Breast epithelium (tissue), 4 donors: ENCODE data around the gene FAM237A. TPM values are rescaled to one million over a fixed set of nuclear protein-coding genes. Genes with fewer than 3 reads are reported as not detected.

Source experiments
- DNase-seq, 2 donors: peaks; one replicate each; pipeline ENCODE4 v3.0.0-alpha.2; 2019; ENCODE audit warnings: low spot score in 2 of 2
- H3K27ac ChIP-seq, 2 donors: fragments of 200-600 bp; sonication (generic) in 1 of 2; one replicate each; pipeline ENCODE4 v1.5.1; 2016 to 2019; ENCODE audit warnings: mild to moderate bottlenecking in 1 of 2
- H3K27me3 ChIP-seq, 2 donors: fragments of 200-600 bp; sonication (generic) in 1 of 2; one replicate each; pipeline versions ENCODE4 v1.5.1 to v1.6.0; 2017 to 2019; ENCODE audit warnings: control low read depth in 1 of 2, mild to moderate bottlenecking in 1 of 2
- H3K36me3 ChIP-seq: fragments of 200-600 bp; one replicate; pipeline ENCODE4 v1.5.1; 2019
- H3K4me1 ChIP-seq, 2 donors: fragments of 200-600 bp; sonication (generic); one replicate each; pipeline ENCODE4 v1.5.1; 2016 to 2019; ENCODE audit warnings: control low read depth in 1 of 2
- H3K4me3 ChIP-seq, 3 donors: fragments of 200-600 bp; sonication (generic); 1 replicate in 2 of 3; 2 replicates in 1 of 3; pipeline ENCODE4 v1.5.1; 2016 to 2019; ENCODE audit warnings: mild to moderate bottlenecking in 3 of 3, moderate library complexity in 2 of 3
- H3K9me3 ChIP-seq, 2 donors: fragments of 200-600 bp; sonication (generic) in 1 of 2; one replicate each; pipeline ENCODE4 v1.5.1; 2016 to 2019; ENCODE audit warnings: control low read depth in 1 of 2
- POLR2A ChIP-seq: fragments of 450-650 bp; IDR thresholded peaks from one replicate; pipeline ENCODE4 v1.6.1; 2016; ENCODE audit warnings: antibody characterized with exemption, mild to moderate bottlenecking, moderate library complexity
- POLR2AphosphoS5 ChIP-seq, 3 donors: sonication (generic); formaldehyde crosslinking; IDR thresholded peaks; one replicate each; pipeline ENCODE4 v1.6.1; 2017; ENCODE audit warnings: antibody characterized with exemption in 3 of 3
- intact Hi-C: fragments of 100-400 bp; cut with DNase I; formaldehyde crosslinking; loops from one replicate; pipeline ENCODE4 v1.15.1; 2023; ENCODE audit warnings: low total_unique reads
- total RNA-seq, 3 donors: library from RNA; depleted of rRNA; stranded (reverse); fragments of >200 nt; gene quantifications; one replicate each; pipeline ENCODE4 v1.1.0, GENCODE V29; 2016
- TF ChIP-seq, protein P1 (sequence below), 3 donors: fragments of 450-650 bp; IDR thresholded peaks; one replicate each; pipeline ENCODE4 v1.5.1; 2016 to 2017; ENCODE audit warnings: antibody characterized with exemption in 3 of 3, mild to moderate bottlenecking in 3 of 3, moderate library complexity in 3 of 3

The FAM237A gene
- total RNA-seq, 3 donors from 2014 or later: not detected

DNA sequence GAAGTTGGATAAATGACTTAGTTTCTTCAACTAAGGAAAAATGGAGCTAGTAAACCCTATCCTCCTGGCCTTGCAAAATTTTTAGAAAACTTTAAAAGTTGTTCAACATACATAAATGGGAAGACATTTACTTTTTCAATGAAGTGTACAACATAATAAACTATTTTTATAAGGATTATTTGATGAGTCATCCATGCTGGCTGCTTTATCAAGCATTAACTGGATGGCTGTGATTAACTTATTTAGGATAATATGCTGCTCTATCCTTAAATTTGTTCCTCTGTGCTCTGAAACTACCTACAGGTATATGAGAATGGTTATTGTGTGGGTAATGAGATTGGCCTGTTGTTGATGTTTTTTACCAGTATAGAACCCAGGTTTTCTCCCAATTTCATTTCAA, 54.6 kb downstream of the FAM237A start:
- no peak overlapping the region for H3K27ac ChIP-seq

DNA sequence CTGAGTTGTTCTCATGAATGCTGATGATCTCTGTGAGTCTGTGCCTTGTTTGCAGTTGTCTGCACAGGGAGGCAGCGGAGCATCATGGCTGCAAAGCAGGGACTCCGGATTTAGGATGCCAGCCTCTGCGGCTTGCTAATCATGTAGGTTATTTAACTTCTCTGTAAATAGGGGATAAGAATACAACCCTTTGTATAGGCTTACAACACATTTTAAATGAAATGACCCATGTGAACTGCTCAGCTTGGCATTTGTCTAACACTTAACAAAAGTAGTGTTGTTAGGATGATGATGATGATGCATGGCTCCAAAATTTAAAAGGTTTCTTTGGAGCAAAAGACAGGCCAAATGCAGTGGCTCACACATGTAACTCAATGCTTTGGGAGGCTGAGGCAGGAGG, 56.5 kb downstream of the FAM237A start:
- Histone ChIP-seq H3K27me3 (no peaks in the 10 kb centered on the region), H3K4me3 (no peak overlapping the region), H3K36me3 (no peaks in the 10 kb centered on the region), H3K4me1 (no peaks in the 10 kb centered on the region), H3K27ac (no peak overlapping the region), H3K9me3 (no peaks in the 10 kb centered on the region)
- intact Hi-C loops: no loop called here
- TF ChIP-seq POLR2AphosphoS5 (IDR thresholded peaks at IDR 0.05) (no peak), POLR2A (no peak)
- TF ChIP-seq, protein P1, sequence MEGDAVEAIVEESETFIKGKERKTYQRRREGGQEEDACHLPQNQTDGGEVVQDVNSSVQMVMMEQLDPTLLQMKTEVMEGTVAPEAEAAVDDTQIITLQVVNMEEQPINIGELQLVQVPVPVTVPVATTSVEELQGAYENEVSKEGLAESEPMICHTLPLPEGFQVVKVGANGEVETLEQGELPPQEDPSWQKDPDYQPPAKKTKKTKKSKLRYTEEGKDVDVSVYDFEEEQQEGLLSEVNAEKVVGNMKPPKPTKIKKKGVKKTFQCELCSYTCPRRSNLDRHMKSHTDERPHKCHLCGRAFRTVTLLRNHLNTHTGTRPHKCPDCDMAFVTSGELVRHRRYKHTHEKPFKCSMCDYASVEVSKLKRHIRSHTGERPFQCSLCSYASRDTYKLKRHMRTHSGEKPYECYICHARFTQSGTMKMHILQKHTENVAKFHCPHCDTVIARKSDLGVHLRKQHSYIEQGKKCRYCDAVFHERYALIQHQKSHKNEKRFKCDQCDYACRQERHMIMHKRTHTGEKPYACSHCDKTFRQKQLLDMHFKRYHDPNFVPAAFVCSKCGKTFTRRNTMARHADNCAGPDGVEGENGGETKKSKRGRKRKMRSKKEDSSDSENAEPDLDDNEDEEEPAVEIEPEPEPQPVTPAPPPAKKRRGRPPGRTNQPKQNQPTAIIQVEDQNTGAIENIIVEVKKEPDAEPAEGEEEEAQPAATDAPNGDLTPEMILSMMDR (IDR thresholded peaks at IDR 0.05): no peak
- DNase-seq: no peak

More for the DNA sequence above, 54.6 kb downstream of the FAM237A start:
- Histone ChIP-seq H3K27me3 (no peaks in the 10 kb centered on the region), H3K36me3 (no peaks in the 10 kb centered on the region), H3K9me3 (no peaks in the 10 kb centered on the region), H3K4me1 (no peaks in the 10 kb centered on the region), H3K4me3 (no peak overlapping the region)
- TF ChIP-seq, protein P1 (IDR thresholded peaks at IDR 0.05): no peak
- DNase-seq: no peak
- intact Hi-C loops: no loop called here

Other genes with a start within 250 kb of the FAM237A start
- 1 to 10 TPM in 1 of 3 donors, under 1 TPM in 2; 0.48 to 2.5 (median 0.66) TPM for gene ADAM23, start 199.0 kb upstream of the FAM237A start, total RNA-seq
- gene DYTN, start 75.9 kb downstream of the FAM237A start, total RNA-seq: not detected
- gene MDH1B, start 122.8 kb downstream of the FAM237A start, total RNA-seq: 1 to 10 TPM in 2 of 3 donors, under 1 TPM in 1; 0.64 to 4.7 (median 2.0) TPM
- 10 to 100 TPM; 29.3 to 52.7 (median 32.4) TPM for gene FASTKD2, start 123.1 kb downstream of the FAM237A start, total RNA-seq